HL-60 (cell line): Measurements from ENCODE around the gene MSH3.

Source experiments
- DNase-seq, 2 experiments: peaks; one replicate each; pipeline ENCODE4 v3.0.0-alpha.2; 2010 to 2020; ENCODE audit warnings: low read depth in 1 of 2, low spot score in 1 of 2
- H3K27ac ChIP-seq: fragments of 250-450 bp; sonication (Bioruptor Pico); replicated peaks from 2 replicates; pipeline ENCODE4 v1.5.1; 2020; ENCODE audit warnings: mild to moderate bottlenecking, moderate library complexity
- H3K27me3 ChIP-seq: fragments of 250-450 bp; sonication (Bioruptor Pico); 2 replicates; pipeline ENCODE4 v1.5.1; 2021; ENCODE audit warnings: mild to moderate bottlenecking, moderate library complexity; ENCODE audit not compliant: insufficient read depth, poor library complexity, severe bottlenecking
- H3K4me3 ChIP-seq: replicated peaks from 2 replicates; pipeline ENCODE4 v1.5.1; 2011; ENCODE audit warnings: mild to moderate bottlenecking, control low read depth, low read length; ENCODE audit not compliant: insufficient read depth
- GABPA ChIP-seq: IDR thresholded peaks from 2 replicates; pipeline ENCODE4 v1.6.1; 2012; ENCODE audit warnings: low read depth
- POLR2AphosphoS5 ChIP-seq: IDR thresholded peaks from 2 replicates; pipeline ENCODE4 v1.6.1; 2012; ENCODE audit warnings: low read depth
- SPI1 ChIP-seq: IDR thresholded peaks from 2 replicates; pipeline ENCODE4 v1.6.1; 2012; ENCODE audit warnings: low read depth, mild to moderate bottlenecking, borderline replicate concordance
- TF ChIP-seq, protein P1 (sequence below): IDR thresholded peaks from 2 replicates; pipeline ENCODE4 v1.6.1; 2012; ENCODE audit warnings: low read depth; ENCODE audit not compliant: insufficient replicate concordance
- TF ChIP-seq, protein P2 (sequence below): IDR thresholded peaks from one replicate; pipeline ENCODE4 v1.5.1; 2011; ENCODE audit warnings: low read length, control low read depth, inconsistent platforms; ENCODE audit not compliant: insufficient read depth

The MSH3 gene

GRCh38 chr5:80763873-80764647, 109.6 kb downstream of the MSH3 start:
- DNase-seq, result no peak
- H3K27ac ChIP-seq, result no peak overlapping the region
- H3K4me3 ChIP-seq, result no peak overlapping the region
- no peak for TF ChIP-seq GABPA
- TF ChIP-seq POLR2AphosphoS5, result no peak
- no peak for TF ChIP-seq SPI1
- TF ChIP-seq, protein P1, sequence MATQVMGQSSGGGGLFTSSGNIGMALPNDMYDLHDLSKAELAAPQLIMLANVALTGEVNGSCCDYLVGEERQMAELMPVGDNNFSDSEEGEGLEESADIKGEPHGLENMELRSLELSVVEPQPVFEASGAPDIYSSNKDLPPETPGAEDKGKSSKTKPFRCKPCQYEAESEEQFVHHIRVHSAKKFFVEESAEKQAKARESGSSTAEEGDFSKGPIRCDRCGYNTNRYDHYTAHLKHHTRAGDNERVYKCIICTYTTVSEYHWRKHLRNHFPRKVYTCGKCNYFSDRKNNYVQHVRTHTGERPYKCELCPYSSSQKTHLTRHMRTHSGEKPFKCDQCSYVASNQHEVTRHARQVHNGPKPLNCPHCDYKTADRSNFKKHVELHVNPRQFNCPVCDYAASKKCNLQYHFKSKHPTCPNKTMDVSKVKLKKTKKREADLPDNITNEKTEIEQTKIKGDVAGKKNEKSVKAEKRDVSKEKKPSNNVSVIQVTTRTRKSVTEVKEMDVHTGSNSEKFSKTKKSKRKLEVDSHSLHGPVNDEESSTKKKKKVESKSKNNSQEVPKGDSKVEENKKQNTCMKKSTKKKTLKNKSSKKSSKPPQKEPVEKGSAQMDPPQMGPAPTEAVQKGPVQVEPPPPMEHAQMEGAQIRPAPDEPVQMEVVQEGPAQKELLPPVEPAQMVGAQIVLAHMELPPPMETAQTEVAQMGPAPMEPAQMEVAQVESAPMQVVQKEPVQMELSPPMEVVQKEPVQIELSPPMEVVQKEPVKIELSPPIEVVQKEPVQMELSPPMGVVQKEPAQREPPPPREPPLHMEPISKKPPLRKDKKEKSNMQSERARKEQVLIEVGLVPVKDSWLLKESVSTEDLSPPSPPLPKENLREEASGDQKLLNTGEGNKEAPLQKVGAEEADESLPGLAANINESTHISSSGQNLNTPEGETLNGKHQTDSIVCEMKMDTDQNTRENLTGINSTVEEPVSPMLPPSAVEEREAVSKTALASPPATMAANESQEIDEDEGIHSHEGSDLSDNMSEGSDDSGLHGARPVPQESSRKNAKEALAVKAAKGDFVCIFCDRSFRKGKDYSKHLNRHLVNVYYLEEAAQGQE, result no peak
- TF ChIP-seq, protein P2, sequence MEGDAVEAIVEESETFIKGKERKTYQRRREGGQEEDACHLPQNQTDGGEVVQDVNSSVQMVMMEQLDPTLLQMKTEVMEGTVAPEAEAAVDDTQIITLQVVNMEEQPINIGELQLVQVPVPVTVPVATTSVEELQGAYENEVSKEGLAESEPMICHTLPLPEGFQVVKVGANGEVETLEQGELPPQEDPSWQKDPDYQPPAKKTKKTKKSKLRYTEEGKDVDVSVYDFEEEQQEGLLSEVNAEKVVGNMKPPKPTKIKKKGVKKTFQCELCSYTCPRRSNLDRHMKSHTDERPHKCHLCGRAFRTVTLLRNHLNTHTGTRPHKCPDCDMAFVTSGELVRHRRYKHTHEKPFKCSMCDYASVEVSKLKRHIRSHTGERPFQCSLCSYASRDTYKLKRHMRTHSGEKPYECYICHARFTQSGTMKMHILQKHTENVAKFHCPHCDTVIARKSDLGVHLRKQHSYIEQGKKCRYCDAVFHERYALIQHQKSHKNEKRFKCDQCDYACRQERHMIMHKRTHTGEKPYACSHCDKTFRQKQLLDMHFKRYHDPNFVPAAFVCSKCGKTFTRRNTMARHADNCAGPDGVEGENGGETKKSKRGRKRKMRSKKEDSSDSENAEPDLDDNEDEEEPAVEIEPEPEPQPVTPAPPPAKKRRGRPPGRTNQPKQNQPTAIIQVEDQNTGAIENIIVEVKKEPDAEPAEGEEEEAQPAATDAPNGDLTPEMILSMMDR, result no peak
- H3K27me3 ChIP-seq, result no peaks in the 10 kb centered on the region

DNA sequence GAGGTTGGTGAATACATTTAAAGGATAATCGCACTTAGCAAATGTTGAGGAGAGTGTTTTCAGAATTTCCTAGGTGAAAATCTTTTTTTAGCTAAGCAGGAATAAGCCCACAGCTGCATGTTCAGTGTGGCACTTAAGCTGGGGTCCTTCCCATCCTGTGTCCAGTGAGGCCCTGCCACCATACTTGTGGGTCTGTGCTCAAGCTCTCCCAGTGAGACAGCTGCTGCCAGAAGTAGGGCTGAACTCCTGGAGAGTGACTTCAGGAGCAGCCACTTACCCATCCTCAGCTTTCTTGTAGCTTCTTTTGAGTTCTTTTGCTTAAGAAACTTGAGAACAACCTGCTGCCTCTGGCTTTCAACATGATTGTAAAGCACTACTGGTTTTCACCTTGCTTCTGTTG, 110.3 kb downstream of the MSH3 start:
- no peaks in the 10 kb centered on the region for H3K27me3 ChIP-seq
- no peak overlapping the region for H3K4me3 ChIP-seq
- DNase-seq, result no peak
- no peak overlapping the region for H3K27ac ChIP-seq
- TF ChIP-seq GABPA (no peak), SPI1 (no peak), POLR2AphosphoS5 (no peak)
- TF ChIP-seq, protein P1, result no peak
- TF ChIP-seq, protein P2, result no peak

DNA sequence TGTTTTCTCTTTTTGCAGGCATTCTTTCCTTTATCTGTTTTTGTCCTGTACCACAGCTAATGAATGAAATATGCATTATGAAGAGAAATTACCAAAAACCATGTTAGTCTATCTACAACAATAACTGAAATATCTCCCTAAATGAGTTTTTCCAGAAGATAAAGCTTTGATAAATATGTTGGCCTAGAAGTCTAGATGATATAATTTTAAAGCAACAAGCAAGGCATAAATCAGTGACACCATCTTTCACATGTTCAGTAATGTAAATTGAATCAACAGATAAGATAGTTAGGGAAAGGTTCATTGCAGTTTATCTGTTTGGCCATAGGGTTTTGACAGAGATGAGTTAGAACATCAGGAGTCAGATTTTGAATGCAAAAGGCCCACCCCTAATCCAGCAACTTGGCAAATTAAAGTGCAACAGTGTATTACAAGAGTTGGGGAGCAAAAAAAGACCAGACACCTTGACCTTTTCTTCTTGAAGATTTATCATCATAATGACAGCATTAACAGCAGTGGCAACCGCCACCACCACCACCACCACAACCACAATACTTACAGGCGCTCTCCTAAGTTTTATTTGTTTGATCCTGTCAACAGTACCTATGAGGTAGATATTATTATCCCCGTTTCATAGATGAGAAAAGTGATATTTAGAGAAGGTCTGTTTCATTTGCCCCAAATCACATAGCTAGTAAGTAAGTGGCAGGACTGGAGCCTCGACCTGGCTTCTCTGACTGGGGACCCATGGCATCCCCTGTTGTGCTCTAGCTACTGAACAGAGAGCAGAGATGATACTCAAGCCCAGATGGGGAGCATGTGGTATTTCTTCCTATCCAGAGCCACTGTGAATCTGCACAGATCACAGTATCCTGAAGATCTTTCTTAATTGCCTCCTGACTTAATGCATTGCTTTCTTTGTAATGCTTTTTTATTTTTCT, 123.2 kb downstream of the MSH3 start:
- DNase-seq, result no peak
- TF ChIP-seq, protein P2, result no peak
- TF ChIP-seq, protein P1, result no peak
- no peak for TF ChIP-seq GABPA
- no peak overlapping the region for H3K27ac ChIP-seq
- H3K27me3 ChIP-seq, result no peaks in the 10 kb centered on the region
- no peak overlapping the region for H3K4me3 ChIP-seq
